HEK293 (cell line): ENCODE measurements around the gene GRID2.

Source experiments
- YY1 ChIP-seq: fragments of 450-650 bp; formaldehyde crosslinking; IDR thresholded peaks from 2 replicates; pipeline ENCODE4 v1.5.1; 2018; ENCODE audit warnings: missing biosample characterization, missing genetic modification characterization
- TF ChIP-seq, protein P1 (sequence below): sonication (generic); formaldehyde crosslinking; IDR thresholded peaks from 2 replicates; pipeline ENCODE4 v1.8.1; 2022; ENCODE audit warnings: mild to moderate bottlenecking, moderate library complexity, missing genetic modification reagents

- TF ChIP-seq YY1 (tag by site-specific recombination): no peak
- TF ChIP-seq, protein P1, sequence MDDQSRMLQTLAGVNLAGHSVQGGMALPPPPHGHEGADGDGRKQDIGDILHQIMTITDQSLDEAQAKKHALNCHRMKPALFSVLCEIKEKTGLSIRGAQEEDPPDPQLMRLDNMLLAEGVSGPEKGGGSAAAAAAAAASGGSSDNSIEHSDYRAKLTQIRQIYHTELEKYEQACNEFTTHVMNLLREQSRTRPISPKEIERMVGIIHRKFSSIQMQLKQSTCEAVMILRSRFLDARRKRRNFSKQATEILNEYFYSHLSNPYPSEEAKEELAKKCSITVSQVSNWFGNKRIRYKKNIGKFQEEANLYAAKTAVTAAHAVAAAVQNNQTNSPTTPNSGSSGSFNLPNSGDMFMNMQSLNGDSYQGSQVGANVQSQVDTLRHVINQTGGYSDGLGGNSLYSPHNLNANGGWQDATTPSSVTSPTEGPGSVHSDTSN (CRISPR knock-in tag): no peak
These were observed 918.0 kb downstream of the GRID2 start for GRCh38 chr4:93221771-93222170.
